Stomach (tissue), 4 donors: Measurements from ENCODE around the gene CACNA1E.

Experiments used
- EP300 ChIP-seq: sonication (generic); formaldehyde crosslinking; IDR thresholded peaks from one replicate; pipeline ENCODE4 v1.6.1; 2017; ENCODE audit warnings: antibody characterized with exemption
- POLR2A ChIP-seq, 4 donors: fragments of 450-650 bp; IDR thresholded peaks; one replicate each; pipeline ENCODE4 v1.6.1; 2016; ENCODE audit warnings: antibody characterized with exemption in 4 of 4, control low read depth in 2 of 4, mild to moderate bottlenecking in 1 of 4, moderate library complexity in 1 of 4
- TF ChIP-seq, protein P1 (sequence below), 7 experiments: fragments of 450-650 bp in 4 of 7; fragments of 200-600 bp in 3 of 7; sonication (generic) in 3 of 7; IDR thresholded peaks; one replicate each; pipeline ENCODE4 v1.5.1; 2016 to 2019; ENCODE audit warnings: antibody characterized with exemption in 7 of 7, control low read depth in 2 of 7, mild to moderate bottlenecking in 1 of 7

DNA sequence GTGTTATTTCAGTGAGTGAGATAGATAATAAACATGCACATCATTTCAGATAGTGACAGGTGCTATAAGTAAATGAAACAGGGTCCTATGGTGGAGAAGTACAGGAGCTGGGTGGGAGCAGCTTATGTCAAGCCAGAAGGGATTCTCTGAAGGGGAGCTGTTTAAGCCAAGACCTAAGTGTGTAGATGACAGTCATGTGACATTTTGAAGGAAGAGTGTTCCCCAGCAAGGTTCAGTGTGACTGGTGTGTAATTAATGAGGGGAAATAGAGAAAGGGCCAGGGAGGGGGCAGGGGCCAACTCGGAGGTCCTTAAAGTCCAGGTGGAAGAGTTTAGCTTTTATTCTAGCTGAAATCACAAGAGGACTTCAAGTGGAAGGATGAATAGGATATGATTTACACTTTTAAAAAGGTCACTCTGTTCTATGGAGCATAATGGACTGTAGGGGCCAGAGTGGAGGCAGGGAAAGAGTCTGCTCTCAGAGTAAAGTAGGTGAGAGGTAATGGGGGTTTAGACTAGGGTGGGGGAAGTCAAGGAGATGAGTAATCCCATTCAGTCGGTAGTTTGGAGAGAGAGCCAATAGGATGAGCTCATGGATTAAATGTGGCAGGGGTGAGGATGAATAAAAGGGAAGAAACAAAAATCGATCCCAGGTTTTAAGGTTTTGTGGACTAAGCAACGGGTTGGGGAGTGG lies 243.1 kb downstream of the CACNA1E start:
- no peak for TF ChIP-seq POLR2A (IDR thresholded peaks at IDR 0.05)
- TF ChIP-seq, protein P1, sequence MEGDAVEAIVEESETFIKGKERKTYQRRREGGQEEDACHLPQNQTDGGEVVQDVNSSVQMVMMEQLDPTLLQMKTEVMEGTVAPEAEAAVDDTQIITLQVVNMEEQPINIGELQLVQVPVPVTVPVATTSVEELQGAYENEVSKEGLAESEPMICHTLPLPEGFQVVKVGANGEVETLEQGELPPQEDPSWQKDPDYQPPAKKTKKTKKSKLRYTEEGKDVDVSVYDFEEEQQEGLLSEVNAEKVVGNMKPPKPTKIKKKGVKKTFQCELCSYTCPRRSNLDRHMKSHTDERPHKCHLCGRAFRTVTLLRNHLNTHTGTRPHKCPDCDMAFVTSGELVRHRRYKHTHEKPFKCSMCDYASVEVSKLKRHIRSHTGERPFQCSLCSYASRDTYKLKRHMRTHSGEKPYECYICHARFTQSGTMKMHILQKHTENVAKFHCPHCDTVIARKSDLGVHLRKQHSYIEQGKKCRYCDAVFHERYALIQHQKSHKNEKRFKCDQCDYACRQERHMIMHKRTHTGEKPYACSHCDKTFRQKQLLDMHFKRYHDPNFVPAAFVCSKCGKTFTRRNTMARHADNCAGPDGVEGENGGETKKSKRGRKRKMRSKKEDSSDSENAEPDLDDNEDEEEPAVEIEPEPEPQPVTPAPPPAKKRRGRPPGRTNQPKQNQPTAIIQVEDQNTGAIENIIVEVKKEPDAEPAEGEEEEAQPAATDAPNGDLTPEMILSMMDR (IDR thresholded peaks at IDR 0.05) = no peak
- no peak for TF ChIP-seq EP300
